Measurements from ENCODE around the gene ANGEL1.

Gene ANGEL1

GRCh38 chr14:76775695-76776427 is 36.8 kb downstream of the ANGEL1 start:
- Histone ChIP-seq H3K79me2 (no peaks in the 10 kb centered on the region), H2AFZ (no peak overlapping the region), H3K4me3 (ENCODE audit: low read depth, low read length) (no peak overlapping the region), H3K27ac (no peak overlapping the region), H3K9ac (no peak overlapping the region), H3K9me3 (ENCODE audit: control insufficient read depth, low read length) (no peaks in the 10 kb centered on the region), H3K4me2 (ENCODE audit: low read length) (no peak overlapping the region), H3K27me3 (ENCODE audit: control insufficient read depth, insufficient read depth, low read length) (no peaks in the 10 kb centered on the region), H3K36me3 (ENCODE audit: control insufficient read depth, insufficient read depth, low read length) (no peaks in the 10 kb centered on the region), H3K4me1 (peaks cover 15% of the 10 kb centered on the region)
- TF ChIP-seq, protein P1, sequence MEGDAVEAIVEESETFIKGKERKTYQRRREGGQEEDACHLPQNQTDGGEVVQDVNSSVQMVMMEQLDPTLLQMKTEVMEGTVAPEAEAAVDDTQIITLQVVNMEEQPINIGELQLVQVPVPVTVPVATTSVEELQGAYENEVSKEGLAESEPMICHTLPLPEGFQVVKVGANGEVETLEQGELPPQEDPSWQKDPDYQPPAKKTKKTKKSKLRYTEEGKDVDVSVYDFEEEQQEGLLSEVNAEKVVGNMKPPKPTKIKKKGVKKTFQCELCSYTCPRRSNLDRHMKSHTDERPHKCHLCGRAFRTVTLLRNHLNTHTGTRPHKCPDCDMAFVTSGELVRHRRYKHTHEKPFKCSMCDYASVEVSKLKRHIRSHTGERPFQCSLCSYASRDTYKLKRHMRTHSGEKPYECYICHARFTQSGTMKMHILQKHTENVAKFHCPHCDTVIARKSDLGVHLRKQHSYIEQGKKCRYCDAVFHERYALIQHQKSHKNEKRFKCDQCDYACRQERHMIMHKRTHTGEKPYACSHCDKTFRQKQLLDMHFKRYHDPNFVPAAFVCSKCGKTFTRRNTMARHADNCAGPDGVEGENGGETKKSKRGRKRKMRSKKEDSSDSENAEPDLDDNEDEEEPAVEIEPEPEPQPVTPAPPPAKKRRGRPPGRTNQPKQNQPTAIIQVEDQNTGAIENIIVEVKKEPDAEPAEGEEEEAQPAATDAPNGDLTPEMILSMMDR (IDR thresholded peaks at IDR 0.05): no peak

DNA sequence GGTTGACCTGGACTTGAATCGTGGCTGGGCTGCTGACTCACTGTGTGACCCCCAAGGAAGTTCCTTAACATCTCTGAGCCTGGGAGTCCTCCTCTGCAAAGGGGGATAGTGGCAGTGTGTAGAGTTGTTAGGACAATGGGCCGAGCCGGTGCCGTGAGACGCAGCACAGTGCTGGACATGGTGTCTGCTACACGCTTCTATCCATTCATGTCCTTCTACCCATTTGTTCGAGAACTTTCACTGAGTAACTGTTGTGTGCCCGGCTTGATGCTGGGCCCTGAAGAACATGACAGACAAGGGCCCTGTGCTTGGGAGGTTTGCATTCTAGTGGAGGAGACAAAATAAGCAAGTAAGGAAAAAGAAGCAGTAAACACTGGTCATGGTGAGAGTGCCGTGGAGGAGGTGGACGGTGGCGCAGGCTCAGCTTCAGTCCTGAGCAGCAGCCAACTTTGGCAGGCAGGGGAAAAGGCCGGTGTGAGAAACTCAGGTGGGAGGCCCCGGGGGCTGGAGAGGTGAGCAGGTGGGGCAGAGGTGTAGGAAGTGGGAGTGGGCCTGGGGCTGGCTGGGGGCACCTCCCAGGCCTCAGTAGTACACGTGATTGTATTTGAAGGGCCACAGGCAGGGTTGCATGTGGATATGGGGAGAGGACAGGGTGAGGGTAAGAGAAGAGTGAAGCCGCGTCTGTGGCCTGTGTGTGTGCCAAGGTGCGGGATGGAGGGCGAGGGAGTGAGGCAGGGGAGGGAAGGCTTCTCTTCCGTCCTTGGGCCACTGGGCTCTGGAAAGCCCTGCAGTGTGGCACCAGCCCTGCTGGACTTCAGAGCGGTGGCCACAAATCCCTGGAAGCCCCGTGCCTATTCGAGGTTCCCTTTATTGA is 37.6 kb downstream of the ANGEL1 start:
- Histone ChIP-seq H3K9ac (no peak overlapping the region), H3K36me3 (ENCODE audit: control insufficient read depth, insufficient read depth, low read length) (no peaks in the 10 kb centered on the region), H3K4me1 (peaks cover 15% of the 10 kb centered on the region), H3K4me3 (ENCODE audit: low read depth, low read length) (no peak overlapping the region), H3K27ac (no peak overlapping the region), H3K27me3 (ENCODE audit: control insufficient read depth, insufficient read depth, low read length) (no peaks in the 10 kb centered on the region), H3K9me3 (ENCODE audit: control insufficient read depth, low read length) (no peaks in the 10 kb centered on the region), H2AFZ (no peak overlapping the region), H3K79me2 (no peaks in the 10 kb centered on the region), H3K4me2 (ENCODE audit: low read length) (no peak overlapping the region)
- TF ChIP-seq, protein P1 (IDR thresholded peaks at IDR 0.05): no peak

- Histone ChIP-seq H3K36me3 (ENCODE audit: control insufficient read depth, insufficient read depth, low read length) (no peaks in the 10 kb centered on the region), H3K27ac (peak overlapping the region; percentile 57), H3K4me1 (peaks cover 9% of the 10 kb centered on the region), H3K4me3 (ENCODE audit: low read depth, low read length) (no peak overlapping the region), H2AFZ (no peak overlapping the region), H3K79me2 (no peaks in the 10 kb centered on the region), H3K4me2 (ENCODE audit: low read length) (no peak overlapping the region), H3K9ac (no peak overlapping the region), H3K27me3 (ENCODE audit: control insufficient read depth, insufficient read depth, low read length) (no peaks in the 10 kb centered on the region), H3K9me3 (ENCODE audit: control insufficient read depth, low read length) (no peaks in the 10 kb centered on the region)
- TF ChIP-seq, protein P1 (IDR thresholded peaks at IDR 0.05): no peak
These were observed 38.5 kb downstream of the ANGEL1 start for GRCh38 chr14:76773956-76774820.

DNA sequence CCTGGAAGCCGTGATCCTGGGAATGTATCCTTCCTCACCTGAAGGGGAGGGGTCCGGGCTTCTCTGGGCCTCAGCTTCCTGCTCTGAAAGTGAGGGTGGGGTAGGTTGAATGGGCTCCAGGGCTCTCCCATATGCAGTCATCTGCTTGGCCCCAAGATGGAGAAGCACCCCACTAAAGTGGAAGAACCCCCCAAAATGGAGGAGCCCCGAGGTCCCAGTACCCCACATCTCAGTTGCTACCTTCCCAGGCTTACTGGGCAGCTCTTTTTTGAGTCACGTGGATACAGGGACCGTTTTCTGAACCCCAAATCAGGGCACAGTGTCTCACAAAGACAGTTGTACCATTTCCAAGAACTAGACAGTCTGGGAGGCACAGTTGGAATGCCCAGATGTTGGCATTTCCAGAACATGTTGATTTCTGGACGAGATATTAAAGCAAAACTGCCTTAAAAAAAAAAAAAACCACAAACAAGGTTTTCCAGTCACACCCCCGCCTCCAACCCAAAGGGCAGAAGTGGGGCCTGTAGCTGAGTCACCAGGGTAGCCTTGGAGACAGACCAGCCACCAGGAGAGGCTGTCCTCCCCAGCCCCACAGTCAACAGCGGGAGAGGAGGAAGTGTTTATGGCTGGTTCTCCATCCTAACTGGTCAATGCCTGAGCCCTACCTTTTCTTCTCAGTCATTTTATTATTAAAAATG is 39.3 kb downstream of the ANGEL1 start:
- Histone ChIP-seq H3K4me3 (ENCODE audit: low read depth, low read length) (no peak overlapping the region), H3K9me3 (ENCODE audit: control insufficient read depth, low read length) (no peaks in the 10 kb centered on the region), H2AFZ (no peak overlapping the region), H3K27ac (peak overlapping the region; percentile 57), H3K9ac (no peak overlapping the region), H3K4me2 (ENCODE audit: low read length) (no peak overlapping the region), H3K79me2 (no peaks in the 10 kb centered on the region), H3K4me1 (peaks cover 5% of the 10 kb centered on the region), H3K36me3 (ENCODE audit: control insufficient read depth, insufficient read depth, low read length) (no peaks in the 10 kb centered on the region), H3K27me3 (ENCODE audit: control insufficient read depth, insufficient read depth, low read length) (no peaks in the 10 kb centered on the region)
- TF ChIP-seq, protein P1 (IDR thresholded peaks at IDR 0.05): no peak

Measured in parathyroid adenoma (tissue), 2 donors.